Embryonic facial prominence (tissue), 1 donor: ENCODE data around the gene SMOC1.

Source experiments
- DNase-seq: peaks from one replicate; pipeline ENCODE4 v3.0.0-alpha.2; 2016; ENCODE audit errors: extremely low spot score

Gene SMOC1

GRCh38 chr14:69943084-69943780 is 64.0 kb downstream of the SMOC1 start:
- no peak for DNase-seq

- no peak for DNase-seq
Observed at GRCh38 chr14:69945347-69945746, 66.1 kb downstream of the SMOC1 start.

GRCh38 chr14:69945912-69946311 is 66.7 kb downstream of the SMOC1 start:
- no peak for DNase-seq

- no peak for DNase-seq
Observed at GRCh38 chr14:69948351-69948750, 69.1 kb downstream of the SMOC1 start.

- DNase-seq, result no peak
Observed at GRCh38 chr14:69951263-69951662, 72.0 kb downstream of the SMOC1 start.

GRCh38 chr14:69951935-69952334 is 72.7 kb downstream of the SMOC1 start:
- DNase-seq, result no peak

GRCh38 chr14:69953266-69953915 is 74.2 kb downstream of the SMOC1 start:
- DNase-seq, result no peak

GRCh38 chr14:69955855-69956845 is 76.9 kb downstream of the SMOC1 start:
- no peak for DNase-seq

GRCh38 chr14:69956970-69957369 is 77.8 kb downstream of the SMOC1 start:
- DNase-seq, result no peak

GRCh38 chr14:69957986-69958385 is 78.8 kb downstream of the SMOC1 start:
- DNase-seq, result no peak

GRCh38 chr14:69959136-69959535 is 79.9 kb downstream of the SMOC1 start:
- DNase-seq, result no peak

GRCh38 chr14:69960296-69960695 is 81.1 kb downstream of the SMOC1 start:
- DNase-seq, result no peak

GRCh38 chr14:69963966-69964365 is 84.8 kb downstream of the SMOC1 start:
- DNase-seq, result no peak

GRCh38 chr14:69964841-69965240 is 85.6 kb downstream of the SMOC1 start:
- no peak for DNase-seq

- no peak for DNase-seq
Observed at GRCh38 chr14:69968132-69968531, 88.9 kb downstream of the SMOC1 start.

GRCh38 chr14:69968681-69969080 is 89.5 kb downstream of the SMOC1 start:
- DNase-seq, result no peak

- no peak for DNase-seq
Observed at GRCh38 chr14:69972755-69973154, 93.5 kb downstream of the SMOC1 start.

GRCh38 chr14:69973846-69974245 is 94.6 kb downstream of the SMOC1 start:
- DNase-seq, result no peak

- DNase-seq, result no peak
Observed at GRCh38 chr14:69979882-69980281, 100.7 kb downstream of the SMOC1 start.

- no peak for DNase-seq
Observed at GRCh38 chr14:69980457-69981425, 101.5 kb downstream of the SMOC1 start.

- DNase-seq, result no peak
Observed at GRCh38 chr14:69982220-69982839, 103.1 kb downstream of the SMOC1 start.
